ENCODE data around the gene COL2A1.
A peak's percentile ranks its signal among the peaks of the same experiment; 100 is the strongest.
"Not testable (repeated sequence)": the region's sequence is repeated elsewhere in the genome, so short reads cannot be mapped to it uniquely, and the experiment has no call there.

COL2A1 gene

GRCh38 chr12:47963340-47964040 lies 40.8 kb downstream of the COL2A1 start, which contains the start of gene TMEM106C:
TSS of gene TMEM106C (plus strand) at chr12:47963596. CDS start at chr12:47964237, 641 bp downstream.
- Histone ChIP-seq H3K9ac (ENCODE audit: insufficient read length) (peak within 1 kb of the TSS; percentile 82), H3K4me3 (peak within 1 kb of the TSS; percentile 98), H3K9me3 (ENCODE audit: low read depth, low read length) (no peaks in the 10 kb centered on the region), H3K36me3 (ENCODE audit: insufficient read depth, low read length) (peaks cover 39% of the 10 kb centered on the region), H3K27ac (no peak within 1 kb of the TSS)
- TF ChIP-seq POLR2AphosphoS5 (IDR thresholded peaks at IDR 0.05; ENCODE audit: borderline replicate concordance, low read depth, low read length): peak; percentile 89; the same call in 1 of the 2 replicates
- peak; percentile 66 for TF ChIP-seq FOXP2 (optimal IDR thresholded peaks at IDR 0.05; ENCODE audit: control extremely low read depth, extremely low read length, insufficient read depth)
- TF ChIP-seq EZH2 (IDR thresholded peaks at IDR 0.05): no peak
- peak; percentile 40 for DNase-seq (ENCODE audit: low read depth, low spot score)

DNA sequence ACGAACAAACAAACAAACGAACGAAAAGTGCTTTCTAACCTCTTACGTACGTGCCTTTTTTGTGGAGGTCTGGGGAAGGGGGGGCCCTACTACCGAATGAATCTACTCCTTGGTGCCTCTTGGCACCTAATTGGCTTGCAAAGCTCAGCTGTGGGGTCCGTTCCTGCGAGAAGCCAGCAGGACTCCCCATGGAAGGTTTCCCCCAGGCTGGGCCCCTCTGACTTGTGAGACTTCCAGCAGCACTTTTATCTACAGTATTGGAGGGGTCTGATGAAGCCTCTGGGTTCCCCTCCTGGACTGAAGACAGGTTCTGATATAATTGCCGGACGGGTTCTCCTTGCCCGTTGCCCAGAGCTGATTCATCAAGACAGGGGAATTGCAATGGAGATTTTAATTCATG lies 42.1 kb downstream of the COL2A1 start:
- peaks cover 27% of the 10 kb centered on the region for H3K36me3 ChIP-seq (ENCODE audit: insufficient read depth, low read length)
- no peak for TF ChIP-seq EZH2 (IDR thresholded peaks at IDR 0.05)
- TF ChIP-seq FOXP2 (optimal IDR thresholded peaks at IDR 0.05; ENCODE audit: control extremely low read depth, extremely low read length, insufficient read depth): no peak
- no peak for TF ChIP-seq POLR2AphosphoS5 (IDR thresholded peaks at IDR 0.05; ENCODE audit: borderline replicate concordance, low read depth, low read length)

GRCh38 chr12:47957671-47958070 lies 46.6 kb downstream of the COL2A1 start:
- H3K9ac ChIP-seq (ENCODE audit: insufficient read length); H3K9me3 ChIP-seq (ENCODE audit: low read depth, low read length); DNase-seq (ENCODE audit: low read depth, low spot score); H3K36me3 ChIP-seq (ENCODE audit: insufficient read depth, low read length); H3K27ac ChIP-seq; H3K4me3 ChIP-seq: not testable (repeated sequence)

More for the DNA sequence above, 42.1 kb downstream of the COL2A1 start:
- Histone ChIP-seq H3K9me3 (ENCODE audit: low read depth, low read length) (no peaks in the 10 kb centered on the region), H3K9ac (ENCODE audit: insufficient read length) (no peak overlapping the region), H3K4me3 (no peak overlapping the region), H3K27ac (no peak overlapping the region)
- DNase-seq (ENCODE audit: low read depth, low spot score): no peak

GRCh38 chr12:47955059-47955458 lies 49.2 kb downstream of the COL2A1 start:
- H3K27ac ChIP-seq: no peak overlapping the region
- H3K9me3 ChIP-seq (ENCODE audit: low read depth, low read length): no peaks in the 10 kb centered on the region
- no peak overlapping the region for H3K9ac ChIP-seq (ENCODE audit: insufficient read length)
- no peaks in the 10 kb centered on the region for H3K36me3 ChIP-seq (ENCODE audit: insufficient read depth, low read length)
- no peak for DNase-seq (ENCODE audit: low read depth, low spot score)
- TF ChIP-seq POLR2AphosphoS5 (IDR thresholded peaks at IDR 0.05; ENCODE audit: borderline replicate concordance, low read depth, low read length) (no peak), EZH2 (IDR thresholded peaks at IDR 0.05) (no peak), FOXP2 (optimal IDR thresholded peaks at IDR 0.05; ENCODE audit: control extremely low read depth, extremely low read length, insufficient read depth) (no peak)
- no peak overlapping the region for H3K4me3 ChIP-seq

- no peak for TF ChIP-seq POLR2AphosphoS5 (IDR thresholded peaks at IDR 0.05; ENCODE audit: borderline replicate concordance, low read depth, low read length)
- no peak for TF ChIP-seq FOXP2 (optimal IDR thresholded peaks at IDR 0.05; ENCODE audit: control extremely low read depth, extremely low read length, insufficient read depth)
- TF ChIP-seq EZH2 (IDR thresholded peaks at IDR 0.05): no peak
- H3K4me3 ChIP-seq: no peak overlapping the region
- no peak for DNase-seq (ENCODE audit: low read depth, low spot score)
- H3K9me3 ChIP-seq (ENCODE audit: low read depth, low read length): no peaks in the 10 kb centered on the region
- no peak overlapping the region for H3K27ac ChIP-seq
- no peak overlapping the region for H3K9ac ChIP-seq (ENCODE audit: insufficient read length)
- no peaks in the 10 kb centered on the region for H3K36me3 ChIP-seq (ENCODE audit: insufficient read depth, low read length)
Observed at GRCh38 chr12:47954467-47955045, 49.7 kb downstream of the COL2A1 start.

GRCh38 chr12:47954058-47954457 lies 50.2 kb downstream of the COL2A1 start:
- Histone ChIP-seq H3K27ac (no peak overlapping the region), H3K9ac (ENCODE audit: insufficient read length) (no peak overlapping the region), H3K36me3 (ENCODE audit: insufficient read depth, low read length) (no peaks in the 10 kb centered on the region), H3K9me3 (ENCODE audit: low read depth, low read length) (no peaks in the 10 kb centered on the region), H3K4me3 (no peak overlapping the region)
- DNase-seq (ENCODE audit: low read depth, low spot score): no peak
- TF ChIP-seq POLR2AphosphoS5 (IDR thresholded peaks at IDR 0.05; ENCODE audit: borderline replicate concordance, low read depth, low read length): no peak
- TF ChIP-seq EZH2 (IDR thresholded peaks at IDR 0.05): no peak

DNA sequence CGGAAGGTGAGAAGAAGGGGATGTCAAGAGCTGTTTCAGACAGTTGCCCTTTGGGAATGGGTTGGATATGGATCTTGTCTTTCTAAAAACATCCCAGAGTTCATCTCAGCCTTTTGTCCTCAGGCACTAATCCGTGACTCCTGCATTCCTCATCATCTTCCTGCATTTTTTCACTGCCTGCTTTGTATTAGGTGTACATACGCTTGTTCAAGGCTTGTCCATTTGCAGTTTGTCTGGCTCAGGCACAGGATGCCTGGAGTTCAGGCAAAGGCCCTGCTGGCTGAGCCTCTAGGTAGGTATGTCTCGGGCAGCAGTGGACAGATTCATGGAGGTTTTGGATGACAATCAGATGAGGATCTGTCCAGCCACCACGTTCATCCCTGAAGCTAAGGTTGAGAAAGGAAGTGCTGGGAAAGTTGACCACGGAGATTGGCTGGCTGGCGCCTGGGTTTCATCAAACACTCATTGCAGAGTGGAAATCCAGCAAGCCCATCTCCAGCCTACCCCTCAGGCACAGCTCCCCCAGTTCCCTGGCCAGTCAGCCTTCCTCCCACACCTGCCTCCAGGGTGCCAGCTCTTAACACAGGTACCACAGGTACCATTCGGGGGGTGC lies 53.3 kb downstream of the COL2A1 start:
- no peak overlapping the region for H3K9ac ChIP-seq (ENCODE audit: insufficient read length)
- no peak overlapping the region for H3K27ac ChIP-seq
- DNase-seq (ENCODE audit: low read depth, low spot score): no peak
- no peak overlapping the region for H3K4me3 ChIP-seq
- H3K9me3 ChIP-seq (ENCODE audit: low read depth, low read length): no peaks in the 10 kb centered on the region
- H3K36me3 ChIP-seq (ENCODE audit: insufficient read depth, low read length): no peaks in the 10 kb centered on the region
- TF ChIP-seq EZH2 (IDR thresholded peaks at IDR 0.05): no peak
- no peak for TF ChIP-seq FOXP2 (optimal IDR thresholded peaks at IDR 0.05; ENCODE audit: control extremely low read depth, extremely low read length, insufficient read depth)
- no peak for TF ChIP-seq POLR2AphosphoS5 (IDR thresholded peaks at IDR 0.05; ENCODE audit: borderline replicate concordance, low read depth, low read length)

GRCh38 chr12:47949441-47950341 lies 54.6 kb downstream of the COL2A1 start:
- no peak for DNase-seq (ENCODE audit: low read depth, low spot score)
- Histone ChIP-seq H3K9ac (ENCODE audit: insufficient read length) (no peak overlapping the region), H3K36me3 (ENCODE audit: insufficient read depth, low read length) (no peaks in the 10 kb centered on the region), H3K9me3 (ENCODE audit: low read depth, low read length) (no peaks in the 10 kb centered on the region), H3K4me3 (no peak overlapping the region), H3K27ac (no peak overlapping the region)
- TF ChIP-seq EZH2 (IDR thresholded peaks at IDR 0.05) (no peak), FOXP2 (optimal IDR thresholded peaks at IDR 0.05; ENCODE audit: control extremely low read depth, extremely low read length, insufficient read depth) (no peak), POLR2AphosphoS5 (IDR thresholded peaks at IDR 0.05; ENCODE audit: borderline replicate concordance, low read depth, low read length) (no peak)

All from SK-N-MC (cell line).